NK-92 (cell line): ENCODE measurements around the gene AP3D1.
"Not testable (repeated sequence)": the region's sequence is repeated elsewhere in the genome, so short reads cannot be mapped to it uniquely, and the experiment has no call there.

Experiments used
- DNase-seq: peaks from one replicate; lab custom pipeline; 2025; ENCODE audit not compliant: unreplicated experiment; lab: John Stamatoyannopoulos, UW

Gene AP3D1

DNA sequence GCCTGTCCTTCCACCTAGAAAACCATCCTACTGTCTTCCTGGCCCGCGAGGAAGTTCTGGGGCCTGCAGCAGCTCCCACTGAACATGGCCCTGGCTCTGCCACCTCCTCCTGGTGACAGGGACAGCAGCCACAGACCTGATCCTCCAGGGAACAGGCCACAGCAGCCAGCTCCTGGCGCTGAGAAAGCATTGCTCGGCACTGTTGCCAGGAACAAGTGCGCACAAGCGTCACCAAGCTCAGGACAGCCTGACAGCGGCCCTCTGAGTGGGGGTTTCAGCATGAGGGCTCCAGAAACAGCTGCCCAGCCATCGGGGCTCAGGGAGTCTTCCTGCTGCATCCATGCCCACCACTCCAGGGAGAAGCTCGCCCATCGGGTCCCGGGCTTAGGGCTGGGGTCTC is 21.9 kb downstream of the AP3D1 start:
- no peak for DNase-seq

DNA sequence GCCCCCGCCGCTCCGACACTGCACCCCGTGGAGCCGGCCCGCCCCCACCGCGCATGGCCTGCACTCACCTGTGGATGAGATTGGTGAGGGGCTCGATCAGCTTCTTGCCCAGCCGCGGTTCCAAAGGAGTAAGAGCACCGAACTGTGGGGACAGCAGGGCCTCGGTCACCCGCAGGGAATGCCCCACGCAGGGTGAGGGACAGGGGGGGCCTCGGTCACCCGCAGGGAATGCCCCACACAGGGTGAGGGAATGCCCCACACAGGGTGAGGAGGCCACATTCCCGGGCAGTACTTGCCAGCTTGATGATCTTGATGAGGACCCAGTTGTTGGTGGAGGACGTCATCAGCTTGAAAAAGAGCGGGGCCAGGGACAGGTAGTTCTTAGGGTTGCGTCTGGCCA is 22.3 kb downstream of the AP3D1 start:
- DNase-seq = no peak

DNA sequence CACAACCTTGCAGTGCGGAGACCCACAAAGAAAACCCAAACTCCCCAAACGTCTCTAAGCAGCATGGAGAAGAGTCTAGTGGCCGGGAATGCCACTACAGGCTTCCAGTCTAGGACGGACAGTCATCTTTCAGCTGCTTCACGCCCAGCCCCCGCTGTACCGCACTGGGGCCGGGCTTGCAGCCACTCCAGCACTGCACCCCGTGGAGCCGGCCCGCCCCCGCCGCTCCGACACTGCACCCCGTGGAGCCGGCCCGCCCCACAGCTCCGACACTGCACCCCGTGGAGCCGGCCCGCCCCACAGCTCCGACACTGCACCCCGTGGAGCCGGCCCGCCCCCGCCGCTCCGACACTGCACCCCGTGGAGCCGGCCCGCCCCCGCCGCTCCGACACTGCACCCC is 23.1 kb downstream of the AP3D1 start:
- not testable (repeated sequence) for DNase-seq

DNA sequence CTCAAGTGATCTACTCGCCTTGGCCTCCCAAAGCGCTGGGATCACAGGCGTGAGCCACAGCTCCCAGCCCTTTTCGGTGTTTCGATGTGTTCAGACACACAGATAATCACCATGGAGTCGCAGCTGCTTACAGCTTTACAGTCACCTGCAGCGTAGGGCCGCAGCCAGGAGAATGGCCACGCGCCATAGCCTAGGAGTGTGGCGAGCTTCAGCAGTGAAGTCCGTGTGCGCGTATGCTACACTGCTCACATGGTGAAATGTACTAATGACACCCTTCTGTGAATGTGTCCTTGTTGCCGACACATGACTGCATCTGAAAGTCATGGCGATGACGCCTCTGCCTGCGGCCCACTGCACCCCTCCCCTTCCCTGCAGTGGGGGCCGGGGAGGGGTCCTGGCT is 23.6 kb downstream of the AP3D1 start:
- DNase-seq = no peak

DNA sequence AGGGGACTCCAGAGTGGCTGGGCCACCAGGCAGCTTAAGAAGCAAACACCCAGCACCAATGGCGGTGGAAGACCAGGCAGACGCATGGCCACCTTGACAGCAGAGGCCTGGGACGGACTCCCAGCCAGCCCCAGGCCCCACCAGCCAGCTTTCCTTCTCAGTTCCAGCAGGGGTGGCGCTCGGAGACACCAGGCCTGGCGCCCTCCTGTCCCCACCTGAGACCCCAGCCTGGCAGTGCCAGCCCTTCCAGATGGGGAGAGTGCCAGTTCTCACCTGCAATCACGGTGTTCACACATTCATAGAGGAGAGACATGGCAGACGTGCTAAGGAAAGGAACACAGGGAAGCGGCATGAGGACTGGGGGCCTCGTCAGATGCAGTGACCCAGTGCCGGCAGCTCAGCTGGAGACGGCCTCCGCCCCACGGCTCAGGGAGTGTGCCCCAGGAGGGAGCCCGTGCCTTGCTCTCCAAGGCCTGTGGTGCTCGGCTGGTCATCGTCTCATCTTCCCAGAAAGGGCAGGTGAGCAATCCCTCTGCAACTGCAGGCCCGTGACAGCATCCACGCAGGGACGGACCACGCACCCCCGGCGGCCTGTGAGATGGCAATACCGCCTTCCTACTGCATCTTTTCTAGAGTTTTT is 24.4 kb downstream of the AP3D1 start:
- no peak for DNase-seq

DNA sequence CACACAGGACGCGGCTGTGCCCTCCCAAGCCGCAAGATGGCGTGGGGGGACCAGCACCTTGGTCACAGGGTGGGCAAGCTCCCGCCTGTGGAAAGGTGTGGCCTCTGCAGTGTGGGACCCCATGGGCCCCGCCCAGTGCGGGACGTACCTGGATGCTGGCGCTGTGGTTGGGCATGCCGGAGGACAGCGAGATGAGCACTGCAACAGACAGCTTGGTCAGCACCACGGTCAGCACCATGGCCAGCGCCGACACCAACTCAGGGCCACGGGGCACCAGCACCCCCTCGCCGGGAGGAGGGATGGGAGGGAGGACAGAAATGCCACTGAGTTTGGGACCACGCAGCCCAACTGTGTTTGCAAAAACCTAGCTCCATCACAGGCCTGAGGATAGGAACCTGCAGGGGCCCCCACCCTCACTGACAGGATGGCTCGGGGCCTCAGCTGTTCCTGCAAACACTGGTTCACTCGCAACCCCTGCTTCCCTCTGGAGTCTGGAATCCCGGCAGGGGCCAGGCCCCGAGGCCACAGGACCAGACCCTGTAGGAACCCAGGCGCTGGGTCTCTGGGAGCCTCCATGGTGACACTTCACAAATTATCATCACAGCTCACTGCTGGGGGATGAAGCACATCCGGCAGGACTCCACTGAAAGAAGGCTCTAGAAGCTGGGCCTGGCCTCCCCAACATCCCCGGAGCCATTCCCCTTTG is 27.5 kb downstream of the AP3D1 start:
- DNase-seq = no peak

DNA sequence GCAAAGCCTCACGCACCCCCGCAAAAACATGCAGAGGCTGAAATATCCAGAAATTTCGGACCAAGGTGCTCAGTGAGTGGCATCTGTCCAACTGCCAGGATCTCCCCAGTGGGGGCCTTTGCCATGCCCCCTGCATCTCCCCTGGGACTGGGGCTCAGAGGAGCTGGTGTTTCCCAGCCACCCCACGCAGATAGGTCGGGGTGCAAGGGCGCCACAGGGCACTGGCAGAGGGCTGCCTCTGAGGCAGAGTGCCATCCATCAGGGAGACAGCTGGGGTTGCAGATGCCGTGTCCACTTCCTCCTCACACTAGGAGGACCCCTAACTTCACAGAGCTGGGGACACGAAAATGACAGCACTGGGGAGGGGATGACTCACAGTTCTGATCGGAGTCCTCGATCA is 28.4 kb downstream of the AP3D1 start:
- no peak for DNase-seq

DNA sequence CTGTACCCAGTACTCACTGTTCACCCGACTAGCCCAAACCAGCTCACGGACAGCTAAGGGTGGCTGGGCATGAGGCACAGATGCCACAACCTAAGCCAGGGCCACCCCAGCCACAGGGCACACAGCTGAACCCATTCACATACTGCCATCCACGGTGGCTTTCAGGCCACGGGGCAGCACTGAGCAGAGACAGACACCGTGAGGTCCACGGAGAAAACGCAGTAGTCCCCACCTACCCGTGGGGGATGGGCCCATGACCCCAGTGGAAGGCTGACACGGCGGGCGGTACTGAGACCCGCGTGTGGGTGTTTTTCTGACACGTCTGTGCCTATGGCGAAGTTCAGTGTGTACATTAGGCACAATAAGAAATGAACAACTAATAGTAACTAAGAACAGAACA is 29.1 kb downstream of the AP3D1 start:
- no peak for DNase-seq

DNA sequence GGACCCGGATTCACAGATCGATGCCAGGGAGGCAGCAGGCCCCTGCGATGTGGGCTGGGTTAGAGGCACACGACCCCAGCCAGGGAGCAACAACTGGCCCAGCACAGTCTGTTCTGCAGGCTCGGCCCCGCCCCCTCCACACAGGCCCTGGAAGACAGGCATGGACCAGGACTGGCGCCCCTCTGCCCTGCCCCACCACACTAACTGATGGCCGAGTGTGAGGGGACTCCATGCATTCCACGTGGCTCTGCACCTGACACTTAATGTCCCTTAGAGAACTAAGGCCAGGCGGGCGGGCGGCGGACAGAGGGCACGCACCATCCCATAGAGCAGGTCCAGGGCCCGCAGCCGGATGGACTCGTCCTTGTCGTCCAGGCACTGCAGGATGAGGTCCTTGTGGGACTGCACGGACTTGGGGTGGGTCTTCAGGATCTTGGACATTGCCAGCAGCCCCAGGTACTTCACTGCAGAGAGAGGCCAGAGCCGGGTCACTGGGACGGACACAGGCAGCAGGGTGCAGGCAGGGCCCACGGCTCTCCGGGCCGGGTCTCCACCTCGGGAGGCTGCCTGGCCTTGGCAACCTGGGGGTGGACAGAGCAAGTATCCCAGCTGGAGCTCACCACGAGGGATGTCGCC is 29.8 kb downstream of the AP3D1 start:
- DNase-seq = no peak

DNA sequence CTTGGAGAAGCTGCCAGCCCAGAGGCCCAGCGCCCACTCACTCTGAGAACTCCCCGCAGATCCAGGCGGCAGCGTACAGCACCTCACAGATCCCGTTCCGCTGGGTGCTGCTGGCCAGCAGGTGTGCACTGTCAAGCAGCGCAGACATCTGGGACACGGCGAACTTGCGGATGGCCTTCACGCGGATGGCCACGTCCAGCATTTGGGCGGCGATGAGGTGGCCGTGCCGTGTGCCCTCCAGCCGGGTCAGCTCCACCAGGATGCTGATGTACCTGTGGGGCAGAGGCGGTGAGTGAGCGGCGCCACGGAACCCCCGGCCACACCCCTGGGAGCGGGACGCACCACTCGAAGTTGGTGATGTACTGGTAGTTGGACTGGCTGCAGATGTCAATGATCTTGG is 30.5 kb downstream of the AP3D1 start:
- no peak for DNase-seq

DNA sequence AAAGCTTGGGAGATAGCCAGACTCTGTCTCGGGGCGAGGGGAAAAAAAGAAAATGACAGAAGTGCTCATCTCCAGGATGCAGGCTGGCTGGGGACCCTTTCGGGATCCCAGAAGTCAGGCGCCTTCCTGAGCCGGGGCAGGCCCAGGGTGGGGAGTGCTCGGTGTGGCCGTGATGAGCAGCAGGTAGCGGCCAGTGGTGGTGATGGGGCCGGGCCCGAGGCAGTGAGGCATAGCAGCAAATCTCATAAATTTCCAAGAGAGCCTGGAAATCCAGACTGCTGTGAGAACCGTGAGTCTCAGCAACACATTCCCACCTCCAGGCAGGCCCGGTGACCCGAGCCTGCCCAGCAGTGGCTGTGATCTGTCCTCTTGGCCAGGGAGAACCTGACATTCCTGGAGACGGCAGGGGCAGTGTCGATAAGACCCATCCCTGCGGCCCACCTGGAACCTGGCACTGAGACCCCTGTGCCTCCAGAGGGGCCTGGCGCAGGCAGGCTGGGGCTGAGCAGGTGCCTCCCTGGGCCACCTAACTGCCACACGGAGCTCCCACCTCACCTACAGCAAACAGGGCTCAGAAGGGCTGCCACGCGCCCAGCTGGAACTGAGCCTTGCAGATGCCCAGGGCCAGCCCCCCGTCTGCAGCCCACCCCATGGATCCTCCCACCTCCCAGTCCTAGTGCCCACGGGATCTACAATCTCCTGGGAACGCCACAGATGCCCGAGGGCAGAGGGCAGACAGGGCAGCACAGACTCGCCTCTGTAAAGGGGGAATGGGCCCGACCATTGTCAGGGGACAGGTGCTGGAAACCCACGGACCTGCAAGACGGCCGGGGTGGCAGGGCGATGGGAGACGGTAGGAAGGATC is 31.2 kb downstream of the AP3D1 start:
- no peak for DNase-seq

DNA sequence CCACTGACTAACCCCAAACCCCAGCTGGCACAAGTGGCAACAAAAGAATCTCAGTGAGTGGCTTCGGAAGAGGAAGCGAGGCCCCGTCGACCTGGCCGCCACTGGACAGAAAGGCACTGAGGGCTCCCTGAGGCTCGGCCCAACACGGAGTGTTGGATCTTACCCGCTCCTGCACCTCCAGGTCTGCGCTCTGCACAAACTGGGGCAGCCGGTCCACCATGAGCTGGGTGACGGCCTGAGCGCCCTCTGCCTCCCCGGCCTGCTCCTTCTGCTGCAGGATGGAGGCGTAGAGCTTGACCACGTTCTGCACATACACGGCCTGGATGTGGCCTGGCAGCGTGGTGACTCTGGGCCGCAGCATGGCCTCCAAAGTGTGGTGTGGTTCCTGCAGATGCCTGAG is 32.9 kb downstream of the AP3D1 start:
- DNase-seq = no peak

DNA sequence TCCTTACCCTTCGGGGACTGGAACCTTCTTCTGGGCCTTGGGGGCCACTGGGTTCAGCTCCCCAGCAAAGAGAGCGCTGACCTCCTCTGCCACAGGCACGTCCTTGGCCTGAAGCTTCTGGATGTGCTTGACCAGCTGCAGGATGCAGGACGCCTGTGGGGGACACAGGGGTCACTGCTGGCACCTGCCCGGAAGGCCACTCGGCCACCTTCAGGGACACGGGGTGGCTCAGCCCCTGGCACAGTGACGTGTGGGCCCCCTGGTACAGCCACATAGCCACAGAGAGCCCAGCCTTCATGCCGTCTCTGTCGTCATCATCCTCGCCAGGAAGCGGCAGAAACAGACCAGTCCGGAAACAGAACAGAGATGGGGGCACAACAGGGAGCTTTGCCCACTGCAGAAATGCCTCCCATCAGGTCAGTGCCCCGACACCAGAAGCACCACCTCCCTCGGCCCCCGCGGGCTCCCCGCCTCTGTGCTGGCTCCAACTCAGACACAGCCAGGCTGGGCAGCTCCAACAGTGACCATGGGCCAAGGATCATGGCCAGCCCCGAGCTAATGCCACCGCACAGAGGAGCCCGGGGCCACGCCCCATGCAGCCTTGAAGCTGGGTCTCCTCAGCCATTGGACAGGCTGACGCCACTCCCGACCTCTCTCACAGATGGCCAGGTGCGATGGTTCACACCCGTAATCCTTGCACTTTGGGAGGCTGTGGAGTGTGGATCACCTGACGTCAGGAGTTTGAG is 34.0 kb downstream of the AP3D1 start:
- DNase-seq = no peak

DNA sequence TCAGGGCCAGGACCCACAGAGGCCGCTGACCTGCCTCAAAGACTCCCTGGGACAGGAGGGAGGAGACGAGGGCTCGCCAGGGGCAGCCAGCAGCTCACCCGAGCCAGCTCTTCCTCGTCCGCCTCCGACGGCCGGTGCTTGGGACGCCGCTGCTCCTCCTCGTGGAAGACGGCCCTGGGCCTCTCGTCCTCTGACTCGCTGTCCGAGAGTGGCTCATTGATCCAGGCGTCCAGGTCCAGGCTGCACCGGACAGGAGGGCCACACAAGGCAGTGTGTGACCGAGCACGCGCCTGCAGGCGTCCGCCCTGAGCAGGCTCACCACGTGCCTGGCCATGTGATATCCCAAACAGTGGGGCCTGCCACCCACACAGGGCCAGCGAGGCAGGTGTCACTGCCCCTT is 34.9 kb downstream of the AP3D1 start:
- no peak for DNase-seq

DNA sequence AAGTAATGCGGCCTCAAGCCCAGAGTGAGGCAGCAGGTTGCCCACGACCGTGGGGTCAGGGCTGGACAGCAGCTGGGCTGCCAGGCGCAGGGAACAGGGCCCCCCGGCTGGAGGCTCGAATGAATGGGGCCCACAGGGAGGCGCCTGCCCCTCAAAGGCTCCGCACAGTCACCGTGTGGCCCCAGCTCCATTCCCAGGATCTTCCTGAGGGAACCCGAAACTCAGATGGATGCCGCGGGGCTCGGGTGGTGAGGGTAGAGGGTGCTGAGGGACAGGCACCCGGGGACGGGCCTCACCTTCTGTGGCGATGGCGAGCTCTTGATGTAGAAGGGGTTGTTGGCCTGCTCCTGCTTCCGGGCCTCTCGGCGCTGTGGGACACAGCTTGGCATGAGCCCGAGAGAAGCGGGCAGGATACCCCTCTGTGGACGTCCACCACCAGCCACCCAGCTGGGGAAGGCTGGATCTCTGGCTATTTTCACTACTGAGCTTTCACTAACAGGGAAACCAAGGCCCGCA is 35.4 kb downstream of the AP3D1 start:
- no peak for DNase-seq

DNA sequence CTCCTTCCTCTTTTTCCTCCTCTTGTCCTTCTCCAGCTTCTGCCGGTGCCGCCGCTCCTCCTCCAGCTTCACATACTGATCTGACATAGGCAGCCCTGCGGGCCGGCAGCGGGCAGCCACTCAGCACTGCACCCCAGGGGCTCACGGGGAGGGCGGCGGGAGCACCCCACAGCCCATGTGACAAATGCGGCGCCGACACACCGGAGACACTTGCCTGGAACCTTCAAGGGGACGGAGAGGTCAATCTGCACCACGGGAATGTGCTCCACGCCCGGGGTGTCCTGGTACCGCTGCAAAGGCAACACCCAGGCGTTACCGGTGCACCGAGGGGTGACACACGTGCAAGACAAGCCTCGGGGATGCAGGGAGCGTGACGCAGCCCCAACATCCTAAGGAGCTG is 36.0 kb downstream of the AP3D1 start:
- DNase-seq = no peak

DNA sequence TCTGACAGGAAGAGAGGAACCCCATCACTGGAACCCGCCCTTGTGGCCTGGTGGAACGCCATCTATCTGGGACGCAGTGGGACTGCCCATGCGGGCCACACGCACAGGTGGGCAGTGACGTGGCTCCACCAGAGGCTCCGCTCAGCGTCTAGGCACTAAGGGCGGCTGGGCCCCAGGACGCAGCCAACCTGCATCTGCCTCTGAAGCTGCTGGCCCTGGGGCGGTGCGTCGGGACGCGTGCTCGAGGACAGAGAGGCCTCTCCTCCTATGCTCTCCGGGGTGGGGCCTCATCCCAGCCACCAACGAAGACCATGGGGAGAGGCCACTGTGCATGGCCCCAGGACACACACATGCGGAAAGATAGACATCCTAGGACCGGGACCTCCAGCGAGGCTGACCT is 36.5 kb downstream of the AP3D1 start:
- no peak for DNase-seq

DNA sequence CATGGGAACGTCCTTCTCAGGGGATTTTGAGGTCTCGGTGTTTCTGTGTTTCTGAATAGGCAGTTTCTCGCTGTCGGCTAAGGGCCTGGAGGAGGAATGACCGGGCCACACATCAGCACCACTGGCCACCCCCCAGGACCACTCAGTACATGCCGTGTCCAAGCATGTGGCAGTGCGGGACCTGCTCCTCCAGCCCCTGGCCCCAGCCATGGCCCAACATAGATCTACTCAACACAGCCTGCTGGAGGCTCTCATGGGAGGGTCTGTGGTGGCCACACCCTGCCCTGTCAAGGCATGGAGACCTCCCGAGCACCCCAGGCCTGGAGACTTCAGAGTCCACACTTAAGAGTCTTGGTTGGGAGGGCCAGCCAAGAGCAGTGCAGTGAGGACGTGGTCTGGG is 37.1 kb downstream of the AP3D1 start:
- no peak for DNase-seq

DNA sequence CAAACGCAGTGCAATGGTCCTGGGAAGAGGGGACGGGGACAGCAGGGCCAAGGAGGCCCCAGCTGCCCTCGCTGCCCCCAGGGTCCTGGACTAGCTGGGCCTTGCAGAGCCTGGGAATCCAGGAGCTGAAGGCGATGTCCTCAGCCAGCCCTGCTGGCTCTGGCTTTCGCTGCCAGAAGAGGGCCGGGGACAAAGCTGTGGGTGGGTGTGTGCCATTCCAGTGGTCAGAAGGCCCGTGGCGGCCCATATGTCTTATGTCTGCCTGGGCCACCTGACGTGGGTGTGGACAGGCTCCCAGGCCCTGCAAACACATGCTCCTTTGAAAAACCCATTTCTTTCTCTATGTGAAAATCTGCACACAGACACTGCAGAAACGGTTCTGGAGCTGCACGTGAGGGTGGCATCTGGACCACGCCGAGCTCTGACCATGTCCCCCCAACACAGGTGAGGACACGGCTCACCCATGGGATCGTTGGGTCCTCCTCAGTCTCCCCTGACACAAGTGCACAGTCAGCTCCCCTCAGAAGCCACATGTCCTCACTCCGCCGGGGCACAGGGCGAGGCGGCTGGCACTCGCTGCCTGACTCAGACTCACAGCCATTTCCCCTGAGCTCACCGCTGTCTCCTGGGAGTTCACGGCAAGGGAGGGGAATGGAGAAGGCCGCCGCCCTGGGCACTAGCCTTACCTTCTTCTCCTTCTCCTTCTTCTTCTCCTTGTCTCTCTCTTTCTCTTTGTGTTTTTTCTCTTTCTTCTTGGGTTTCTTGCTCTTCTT is 37.7 kb downstream of the AP3D1 start:
- no peak for DNase-seq
